ENCODE results near the gene PWWP2B. TPM values are rescaled to one million over a fixed set of nuclear protein-coding genes. Genes with fewer than 3 reads are reported as not detected.

Gene PWWP2B
- total RNA-seq, 1 donor from 2014 or later: 23.0 TPM

DNA sequence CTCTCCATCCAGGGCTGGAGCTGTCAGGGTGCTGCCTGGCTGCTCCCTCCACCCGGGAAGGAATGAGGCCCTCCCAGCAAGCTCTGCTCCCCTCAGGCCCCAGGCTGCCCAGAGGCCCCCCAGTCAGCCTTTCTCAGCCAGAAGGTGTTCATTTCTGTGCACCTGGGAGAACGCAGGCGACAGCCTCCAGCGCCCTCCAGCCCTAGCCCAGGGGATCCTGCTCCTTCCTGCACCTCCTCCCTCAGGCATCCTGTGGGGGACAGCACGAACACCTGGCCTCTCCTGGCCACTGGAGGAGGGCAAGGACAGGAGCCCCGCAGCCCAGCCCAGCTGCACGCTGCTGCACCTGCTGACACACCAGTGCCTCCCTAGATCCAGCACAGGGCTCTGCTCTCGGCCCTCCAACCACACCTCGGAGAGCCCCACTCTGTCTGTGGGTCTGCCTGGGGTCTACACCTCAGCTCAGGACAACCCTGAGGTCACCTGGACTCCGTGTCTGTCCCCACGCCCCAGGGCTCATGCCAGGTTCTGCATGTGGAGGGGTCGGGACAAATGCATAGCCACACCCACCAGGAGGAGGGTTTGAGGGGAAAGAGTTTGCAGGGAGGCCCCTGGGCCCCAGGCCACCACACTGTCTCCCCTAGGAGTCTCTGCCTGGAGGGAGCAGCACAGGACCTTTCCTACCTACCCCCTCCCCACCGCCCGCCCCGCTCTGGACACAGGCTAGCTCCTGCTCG lies 7.4 kb upstream of the PWWP2B start:
- intact Hi-C loops (cut with DNase I): loop anchor here (10.0 kb wide), 1 partner anchor 245 kb away; no protein-coding TSS in a partner anchor
- DNase-seq: peak; percentile 35
- no peak for ATAC-seq (ENCODE audit: poor library complexity)

DNA sequence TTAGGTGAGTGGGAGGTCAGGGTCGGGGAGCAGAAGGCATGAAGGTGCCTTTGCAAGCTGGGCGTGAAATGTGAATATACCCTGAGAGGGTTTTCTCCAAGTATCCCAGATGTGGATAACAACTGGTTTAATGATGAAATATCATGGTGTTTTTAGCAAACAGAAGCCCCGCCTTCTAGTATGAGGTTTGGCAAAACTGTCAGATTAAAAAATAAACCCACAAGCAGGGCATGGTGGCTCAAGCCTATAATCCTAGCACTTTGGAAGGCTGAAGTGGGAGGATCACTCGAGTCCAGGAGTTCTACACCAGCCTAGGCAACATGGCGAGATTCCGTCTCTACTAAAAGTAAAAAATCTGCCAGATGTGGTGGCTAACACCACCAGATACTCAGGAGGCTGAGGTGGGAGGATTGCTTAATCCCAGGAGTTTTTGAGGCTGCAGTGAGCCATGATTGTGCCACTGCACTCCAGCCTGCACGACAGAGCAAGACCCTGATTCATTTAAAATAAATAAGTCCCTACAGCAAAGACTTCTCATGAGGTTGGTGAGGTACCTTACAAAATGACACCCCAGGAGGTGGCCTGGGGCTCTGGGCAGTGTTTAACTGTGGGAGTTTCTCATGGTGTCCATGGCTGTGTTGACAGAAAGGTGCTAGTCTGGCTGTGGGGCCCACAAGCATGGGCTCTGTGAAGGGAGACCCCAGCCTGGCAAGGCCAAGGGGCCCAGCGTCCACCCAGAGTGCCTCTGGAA lies 6.7 kb upstream of the PWWP2B start:
- DNase-seq: no peak
- intact Hi-C loops (cut with DNase I): loop anchor here (10.0 kb wide), 1 partner anchor 244 kb away; no protein-coding TSS in a partner anchor
- no peak for ATAC-seq (ENCODE audit: poor library complexity)

DNA sequence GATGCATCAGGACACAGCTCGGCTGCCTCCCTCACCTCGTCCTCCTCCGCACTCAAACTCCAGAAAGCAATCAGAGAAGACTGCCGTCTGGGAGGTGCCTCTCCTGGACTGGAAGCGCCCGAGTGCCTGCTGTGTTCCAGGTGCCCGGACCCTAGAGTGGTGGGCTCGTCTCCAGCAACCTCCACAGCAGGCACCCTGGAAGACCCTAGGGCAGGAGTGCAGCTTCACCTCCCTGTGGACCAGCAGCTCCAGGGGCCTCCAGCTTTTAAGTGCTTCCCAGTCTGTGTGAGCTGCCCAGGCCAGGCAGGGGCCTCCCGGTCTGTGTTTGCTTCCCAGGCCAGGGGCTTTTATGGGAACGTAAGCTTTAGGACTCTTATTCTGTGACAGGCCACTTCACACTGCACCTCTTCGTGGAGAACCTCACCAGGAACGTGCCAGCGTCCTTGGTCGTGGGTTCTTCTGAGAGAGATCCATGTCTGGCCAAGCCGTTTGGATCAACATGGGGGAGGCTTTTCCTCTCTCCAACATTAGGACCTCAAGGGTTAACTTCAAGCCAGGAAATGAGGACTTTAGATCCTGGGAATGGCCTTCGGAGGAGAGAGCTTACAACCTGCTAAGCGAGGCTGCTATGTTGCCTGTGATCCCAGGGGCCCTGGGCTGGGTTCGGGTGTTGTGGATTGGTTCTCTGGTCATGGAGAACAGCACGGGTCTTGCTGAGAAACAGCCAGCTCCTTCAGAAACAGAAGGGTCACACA lies 5.9 kb upstream of the PWWP2B start:
- peak; percentile 22 for DNase-seq
- intact Hi-C loops (cut with DNase I): loop anchor here (10.0 kb wide), 1 partner anchor 244 kb away; no protein-coding TSS in a partner anchor

DNA sequence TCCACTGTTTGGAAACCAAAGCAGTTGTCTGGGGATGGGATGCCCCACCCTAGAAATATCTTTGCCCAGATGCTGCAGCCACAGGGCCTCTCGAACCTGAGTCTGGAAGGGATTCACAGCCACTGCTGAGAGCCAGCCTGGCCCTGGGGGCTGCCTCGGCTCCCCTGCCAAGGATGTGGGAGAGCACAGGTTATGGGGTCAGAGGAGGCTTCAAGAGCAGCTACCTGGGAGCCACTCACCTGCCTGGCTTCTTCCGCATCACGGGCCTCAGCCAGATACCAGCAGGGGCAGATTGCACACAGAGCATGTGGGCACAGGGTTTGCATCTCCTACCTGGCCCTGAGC lies 5.4 kb upstream of the PWWP2B start:
- intact Hi-C loops (cut with DNase I): loop anchor here (2.0 to 10.0 kb wide), 2 partner anchors 57 to 243 kb away; no protein-coding TSS in a partner anchor
- peak; percentile 23 for DNase-seq
- ATAC-seq (ENCODE audit: poor library complexity): no peak

More for the DNA sequence above, 5.9 kb upstream of the PWWP2B start:
- ATAC-seq (ENCODE audit: poor library complexity): no peak

DNA sequence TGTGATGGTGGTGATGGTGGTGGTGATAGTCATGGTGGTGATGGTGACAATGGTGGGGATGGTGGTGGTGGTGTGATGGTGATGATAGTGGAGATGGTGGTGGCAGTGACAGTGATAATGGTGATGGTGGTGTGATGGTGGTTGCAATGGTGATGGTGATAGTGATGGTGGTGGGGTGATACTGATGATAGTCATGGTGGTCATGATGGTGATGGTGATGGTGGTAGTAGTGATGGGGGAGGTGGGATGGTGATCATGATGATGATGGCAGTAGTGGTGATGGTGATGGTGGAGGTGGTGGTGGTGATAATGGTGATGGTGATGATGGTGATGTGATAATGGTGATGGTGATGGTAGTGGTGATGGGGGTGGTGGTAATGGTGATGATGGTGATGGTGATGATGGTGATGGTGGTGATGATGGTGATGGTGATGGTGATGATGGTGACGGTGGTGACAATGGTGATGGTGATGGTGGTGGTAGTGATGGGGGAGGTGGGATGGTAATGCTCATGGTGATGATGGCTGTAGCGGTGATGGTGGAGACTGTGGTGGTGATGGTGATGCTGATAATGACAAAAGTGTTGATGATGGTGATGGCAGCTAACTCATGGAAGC lies 4.7 kb upstream of the PWWP2B start:
- ATAC-seq (ENCODE audit: poor library complexity) (no peak), DNase-seq (peak; percentile 1)
- intact Hi-C loops (cut with DNase I): loop anchor here (2.0 to 10.0 kb wide), 2 partner anchors 57 to 243 kb away; no protein-coding TSS in a partner anchor

DNA sequence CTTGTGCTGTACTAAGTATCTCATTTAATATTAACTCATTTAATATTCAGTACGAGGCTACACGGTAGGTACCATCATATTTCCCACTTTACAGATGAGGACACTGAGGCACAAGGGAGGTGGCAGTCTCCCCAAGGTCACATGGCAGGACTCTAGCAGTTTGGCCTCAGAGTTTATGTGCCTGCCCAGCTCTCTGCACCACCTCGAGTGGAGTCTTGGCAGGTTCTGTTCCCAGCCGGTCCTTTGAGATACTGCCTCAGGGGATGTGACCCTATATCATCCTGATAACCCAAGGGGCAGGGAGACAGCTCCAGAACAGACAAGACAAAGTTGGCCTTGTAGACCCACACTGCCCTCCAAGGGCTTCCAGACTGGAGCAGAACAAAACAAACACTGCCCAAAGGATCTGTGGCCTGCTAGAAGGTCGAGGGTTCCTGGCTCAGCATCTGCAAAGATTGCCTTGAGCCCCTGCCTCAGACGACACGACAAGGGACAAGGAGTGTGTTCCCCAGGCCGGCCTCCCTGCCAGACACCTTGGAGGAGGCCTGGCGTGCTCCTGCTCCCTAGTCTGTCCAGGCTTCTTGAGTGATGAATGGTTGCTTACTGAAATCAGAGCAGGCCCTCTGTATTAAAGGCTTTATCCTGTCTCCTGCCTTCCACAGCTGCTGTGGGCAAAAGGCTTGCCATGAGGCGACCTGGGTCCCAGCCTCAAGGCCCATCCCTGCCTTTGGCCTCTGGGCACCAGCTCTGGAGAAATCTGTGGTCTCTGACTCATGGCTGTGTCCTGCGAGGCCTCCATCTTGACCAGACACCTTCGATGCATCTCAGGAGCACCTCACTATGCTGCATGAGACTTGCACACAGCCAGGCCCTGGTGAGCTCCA lies 3.9 kb upstream of the PWWP2B start:
- DNase-seq (peak; percentile 20), ATAC-seq (ENCODE audit: poor library complexity) (no peak)
- intact Hi-C loops (cut with DNase I): loop anchor here (2.0 to 10.0 kb wide), 2 partner anchors 56 to 242 kb away; no protein-coding TSS in a partner anchor

DNA sequence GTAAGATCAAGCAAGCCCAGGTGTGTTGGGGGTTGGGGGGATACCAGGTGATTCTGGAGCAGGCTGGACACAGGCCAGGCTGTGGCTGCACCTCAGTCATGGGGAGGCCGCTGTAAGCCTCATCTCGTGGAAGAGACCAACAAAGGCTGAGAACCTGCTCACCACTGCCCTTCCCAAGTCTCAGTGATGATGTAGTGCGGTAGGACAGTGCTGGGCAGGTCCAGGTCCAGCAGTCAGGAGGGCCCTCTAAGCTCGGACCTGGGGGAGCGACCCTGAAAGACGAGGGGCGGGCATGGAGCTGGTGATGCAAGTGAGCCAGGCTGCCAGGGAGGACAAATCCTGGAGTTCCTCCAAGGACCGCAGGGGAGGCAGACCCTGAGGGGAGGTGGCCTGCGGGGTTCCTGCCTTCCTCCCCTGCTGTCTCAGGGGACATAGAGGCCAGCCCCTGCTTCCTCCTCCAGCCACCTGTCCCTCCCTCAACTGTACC lies 3.3 kb upstream of the PWWP2B start:
- ATAC-seq (ENCODE audit: poor library complexity) (no peak), DNase-seq (peak; percentile 38)
- intact Hi-C loops (cut with DNase I): loop anchor here (2.0 to 10.0 kb wide), 2 partner anchors 55 to 241 kb away; no protein-coding TSS in a partner anchor

DNA sequence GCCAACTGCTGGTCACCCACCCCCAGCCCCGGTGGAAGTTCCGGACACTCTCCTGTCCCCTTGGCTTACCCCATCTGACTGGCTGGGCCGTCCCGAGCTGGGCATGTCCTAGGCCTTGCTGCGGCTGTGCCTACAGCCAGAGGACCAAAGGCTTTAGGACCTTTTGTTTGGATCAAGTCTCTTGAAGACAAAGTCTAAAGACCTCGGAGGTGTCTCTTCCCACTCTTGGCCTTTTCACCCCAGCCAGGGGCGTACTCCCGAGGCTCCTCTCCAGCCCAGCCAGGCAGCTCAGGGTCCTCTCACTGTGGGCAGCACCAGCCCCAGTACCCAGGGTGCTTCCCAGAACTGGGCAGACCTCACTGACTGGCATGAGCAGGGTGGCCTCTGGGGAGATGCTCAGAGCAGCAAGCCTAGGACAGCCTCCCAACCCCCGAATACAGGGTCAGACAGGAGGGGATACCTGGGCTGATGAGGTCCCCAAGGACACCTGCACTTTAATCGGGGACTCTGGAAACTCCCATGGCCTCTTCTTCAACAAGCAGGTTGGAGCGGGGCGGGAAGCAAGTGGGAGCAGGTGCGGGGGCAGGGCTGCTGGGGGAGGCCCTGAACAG lies 2.7 kb upstream of the PWWP2B start:
- ATAC-seq (ENCODE audit: poor library complexity) (no peak), DNase-seq (peak; percentile 39)
- intact Hi-C loops (cut with DNase I): loop anchor here (10.0 kb wide), 1 partner anchor 240 kb away; no protein-coding TSS in a partner anchor

DNA sequence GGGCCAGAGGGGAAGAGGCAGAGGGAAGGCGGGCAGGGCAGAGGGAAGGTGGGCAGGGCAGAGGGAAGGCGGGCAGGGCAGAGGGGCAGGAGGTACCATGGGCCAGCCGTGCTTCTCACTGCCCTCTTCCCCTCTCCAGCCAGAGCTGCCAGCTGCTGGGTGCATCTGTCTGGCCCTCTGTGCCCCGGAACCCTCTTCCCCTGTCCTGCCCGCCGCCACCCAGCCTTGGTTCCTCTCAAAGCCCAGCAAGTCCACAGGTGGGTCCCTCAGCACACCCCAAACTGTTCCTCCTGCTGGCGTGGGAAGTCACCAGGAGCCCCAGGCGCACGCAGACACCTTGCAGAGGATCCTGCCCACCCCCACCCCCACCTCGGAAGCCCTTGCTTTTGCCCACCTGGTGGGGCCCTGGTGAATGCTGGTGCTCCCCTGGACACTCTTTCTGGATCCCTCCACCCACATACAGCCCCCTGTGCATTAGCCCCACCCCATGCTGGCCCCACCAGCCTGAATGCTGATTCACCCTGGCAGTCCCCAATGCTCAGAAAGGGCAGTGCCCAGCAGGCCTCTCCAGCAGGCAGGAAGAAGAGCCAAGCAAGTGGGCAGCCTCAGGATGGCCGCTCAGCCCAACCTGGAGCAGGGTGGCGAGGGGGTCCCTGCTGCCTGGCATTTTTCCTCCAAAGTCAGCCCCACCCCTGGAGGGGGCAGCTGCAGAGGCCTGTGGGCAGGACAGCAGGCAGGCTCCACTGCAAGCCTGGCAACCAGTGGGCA lies 1.9 kb upstream of the PWWP2B start:
- ATAC-seq (ENCODE audit: poor library complexity): peak; percentile 0
- peak; percentile 55 for DNase-seq
- intact Hi-C loops (cut with DNase I): loop anchor here (10.0 kb wide), 1 partner anchor 240 kb away; no protein-coding TSS in a partner anchor

DNA sequence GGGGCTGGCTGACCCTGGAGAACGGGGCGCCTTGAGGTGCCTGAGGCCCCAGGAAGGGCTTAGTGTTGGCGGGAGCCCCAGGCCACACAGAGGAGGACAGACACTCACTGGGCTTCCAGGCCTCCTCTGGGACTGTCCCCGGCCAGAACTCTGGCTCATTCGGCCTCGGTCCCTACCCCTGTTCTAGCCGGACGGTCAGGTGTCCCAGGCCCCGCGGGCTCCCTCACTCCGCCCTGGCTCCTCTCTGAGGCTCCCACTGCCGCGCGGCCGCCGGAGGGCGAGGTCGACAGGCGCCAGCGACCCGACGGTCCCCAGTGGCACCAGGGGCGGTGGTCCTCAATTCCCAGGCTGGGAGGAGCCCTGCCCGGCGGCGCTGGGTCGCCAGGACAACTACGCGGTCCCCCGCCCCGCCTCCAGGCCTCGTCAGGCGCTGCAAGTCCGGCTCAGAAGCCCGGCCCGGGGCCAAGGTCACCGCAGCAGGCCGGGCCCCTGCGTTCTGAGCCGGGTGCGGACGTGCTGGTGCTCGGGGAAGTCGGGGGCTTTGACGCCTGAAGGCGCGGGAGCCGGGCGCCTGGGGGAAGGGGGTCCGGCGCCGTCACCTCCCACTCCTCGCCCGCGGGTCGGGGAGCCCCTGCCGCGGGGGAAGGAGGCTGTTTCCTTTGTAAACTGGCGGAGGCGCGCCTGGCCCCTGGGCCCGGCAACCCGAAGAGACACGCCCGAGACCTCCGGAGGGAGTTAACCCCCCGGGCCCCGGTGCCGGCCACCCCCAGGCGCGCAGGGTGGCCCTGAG lies 1.1 kb upstream of the PWWP2B start:
- intact Hi-C loops (cut with DNase I): loop anchor here (10.0 kb wide), 1 partner anchor 239 kb away; no protein-coding TSS in a partner anchor
- DNase-seq (peak; percentile 91), ATAC-seq (ENCODE audit: poor library complexity) (peak; percentile 71)

DNA sequence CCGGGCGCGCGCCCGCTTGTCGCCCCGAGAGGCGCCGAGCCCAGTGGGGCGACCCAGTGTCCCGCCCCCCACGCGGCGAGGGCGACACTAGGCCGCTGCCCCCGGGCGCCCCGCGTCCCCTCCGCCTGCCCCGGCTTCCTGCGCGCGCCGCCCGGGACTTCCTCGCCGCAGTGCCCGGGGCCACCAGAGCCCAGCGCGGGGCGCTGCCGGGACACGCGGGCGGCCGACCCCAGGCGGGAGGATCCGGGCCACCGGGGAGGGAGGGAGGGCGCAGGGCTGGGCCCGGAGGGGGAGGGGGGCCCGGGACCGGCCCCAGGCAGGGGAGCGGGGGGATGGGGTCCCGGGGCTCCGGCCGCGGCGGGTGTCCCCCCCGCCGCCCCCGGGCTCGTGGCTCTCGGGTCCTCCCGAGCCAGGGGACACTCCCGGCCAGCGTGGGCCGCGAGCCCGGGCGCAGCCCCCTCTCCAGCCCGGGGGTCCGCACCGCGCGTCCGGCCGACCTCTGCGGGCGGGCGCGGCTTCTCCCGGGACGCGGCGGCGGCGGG lies 435 bp upstream of the PWWP2B start:
- intact Hi-C loops (cut with DNase I): loop anchor here (10.0 kb wide), 1 partner anchor 238 kb away; no protein-coding TSS in a partner anchor
- ATAC-seq (ENCODE audit: poor library complexity) (peak; percentile 48), DNase-seq (peak; percentile 76)

DNA sequence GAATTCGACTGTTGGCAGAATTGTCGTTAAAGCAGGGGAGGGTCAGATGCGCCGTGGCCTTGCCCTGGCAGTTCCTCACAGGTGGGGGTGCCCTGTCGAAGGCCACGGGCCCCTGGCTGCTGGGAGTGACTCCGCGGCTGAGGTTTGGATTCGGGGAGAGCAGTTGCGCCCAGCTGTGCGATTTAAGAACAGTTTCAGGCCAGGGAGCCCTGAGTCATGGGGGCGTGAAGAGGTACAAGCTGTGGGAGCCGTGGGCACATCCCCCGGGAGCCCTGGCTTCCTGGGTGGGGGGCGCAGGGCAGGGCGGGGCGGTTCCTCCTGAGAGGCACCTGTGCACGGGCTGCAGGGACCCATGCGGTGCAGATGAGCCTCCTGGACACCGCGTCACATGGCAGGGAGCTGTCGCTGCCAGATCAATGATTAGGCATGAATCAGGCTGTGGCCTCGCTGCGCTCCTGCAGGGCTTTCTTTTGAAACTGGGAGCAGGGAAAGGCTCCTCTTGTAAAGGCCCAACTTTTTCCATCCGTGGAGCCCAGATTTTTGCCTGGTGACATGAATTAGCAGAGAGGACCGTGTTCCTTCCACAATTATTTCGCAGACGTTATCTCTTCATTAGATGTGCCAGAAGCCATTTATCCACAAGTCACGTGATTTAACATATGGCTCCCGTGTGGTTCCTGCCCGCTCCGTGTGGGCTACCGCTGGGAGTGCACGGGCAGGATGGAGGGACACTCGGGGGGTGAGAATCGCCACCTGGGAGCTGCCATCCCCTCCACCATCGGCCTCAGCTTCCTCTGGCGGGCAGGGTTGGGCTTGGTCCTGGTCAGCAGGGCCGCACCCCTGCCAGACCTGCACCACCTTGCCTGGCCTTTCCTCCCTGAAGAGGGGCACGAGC lies 918 bp downstream of the PWWP2B start:
- DNase-seq (peak; percentile 61), ATAC-seq (ENCODE audit: poor library complexity) (peak; percentile 4)
- intact Hi-C loops (cut with DNase I): loop anchor here (10.0 kb wide), 1 partner anchor 237 kb away; no protein-coding TSS in a partner anchor

DNA sequence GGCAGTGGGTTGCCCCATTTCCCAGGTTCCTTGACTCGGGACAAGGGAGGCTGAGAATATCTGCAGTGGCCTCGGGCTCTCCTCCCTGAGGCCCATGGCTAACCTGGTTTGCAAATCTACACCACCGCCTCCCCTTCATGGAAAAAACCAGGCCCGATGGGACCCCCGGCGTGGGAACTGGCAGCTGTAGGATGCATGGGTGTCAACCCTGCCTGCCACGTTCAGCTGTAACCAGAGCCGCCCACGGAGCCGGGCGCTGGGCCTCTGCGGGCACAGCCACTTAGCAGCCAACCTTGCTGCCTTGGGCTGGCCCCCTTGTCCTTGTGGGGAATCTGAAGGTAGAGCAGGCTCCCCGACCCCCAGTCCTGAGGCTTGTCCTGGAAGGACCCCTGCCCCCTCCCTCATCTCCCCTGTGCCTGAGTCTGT lies 1.6 kb downstream of the PWWP2B start:
- no peak for ATAC-seq (ENCODE audit: poor library complexity)
- intact Hi-C loops (cut with DNase I): loop anchor here (10.0 kb wide), 1 partner anchor 236 kb away; no protein-coding TSS in a partner anchor
- DNase-seq: peak; percentile 40

Data from Right ventricle myocardium superior (tissue), 1 donor.